ENCODE data around the gene ARHGEF2.

Gene ARHGEF2

DNA sequence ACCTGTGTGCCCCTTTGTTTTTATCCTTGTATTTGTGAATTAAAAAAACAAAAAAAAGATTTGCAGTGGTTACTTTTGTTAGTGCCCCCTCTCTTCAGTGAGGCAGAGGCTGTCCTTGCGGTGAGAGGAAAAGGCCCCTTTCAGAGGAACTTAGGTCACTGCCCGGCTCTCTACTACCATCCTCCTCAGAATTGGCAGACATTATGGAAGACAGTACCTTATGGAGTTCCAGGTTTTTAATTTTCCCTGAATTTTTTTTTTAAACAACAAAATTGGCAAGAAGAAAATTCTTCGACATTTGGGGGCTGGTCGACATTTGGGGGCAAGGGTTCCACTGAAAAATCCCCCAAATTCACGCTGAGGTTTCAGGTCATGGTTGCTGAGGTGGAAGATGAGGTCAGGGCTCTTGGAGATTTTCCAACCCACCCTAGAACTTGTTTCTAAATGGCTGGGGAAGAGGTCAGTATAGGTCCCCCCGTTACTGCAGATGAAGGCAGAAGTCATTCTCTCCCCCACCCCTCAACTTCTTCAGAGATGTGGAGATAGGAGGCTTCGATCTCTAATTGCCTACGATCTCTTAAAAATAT, 31.6 kb downstream of the ARHGEF2 start:
- no peak overlapping the region for H3K4me3 ChIP-seq (ENCODE audit: low read depth, low read length)
- no peak for DNase-seq (ENCODE audit: low read depth)
- TF ChIP-seq, protein P1, sequence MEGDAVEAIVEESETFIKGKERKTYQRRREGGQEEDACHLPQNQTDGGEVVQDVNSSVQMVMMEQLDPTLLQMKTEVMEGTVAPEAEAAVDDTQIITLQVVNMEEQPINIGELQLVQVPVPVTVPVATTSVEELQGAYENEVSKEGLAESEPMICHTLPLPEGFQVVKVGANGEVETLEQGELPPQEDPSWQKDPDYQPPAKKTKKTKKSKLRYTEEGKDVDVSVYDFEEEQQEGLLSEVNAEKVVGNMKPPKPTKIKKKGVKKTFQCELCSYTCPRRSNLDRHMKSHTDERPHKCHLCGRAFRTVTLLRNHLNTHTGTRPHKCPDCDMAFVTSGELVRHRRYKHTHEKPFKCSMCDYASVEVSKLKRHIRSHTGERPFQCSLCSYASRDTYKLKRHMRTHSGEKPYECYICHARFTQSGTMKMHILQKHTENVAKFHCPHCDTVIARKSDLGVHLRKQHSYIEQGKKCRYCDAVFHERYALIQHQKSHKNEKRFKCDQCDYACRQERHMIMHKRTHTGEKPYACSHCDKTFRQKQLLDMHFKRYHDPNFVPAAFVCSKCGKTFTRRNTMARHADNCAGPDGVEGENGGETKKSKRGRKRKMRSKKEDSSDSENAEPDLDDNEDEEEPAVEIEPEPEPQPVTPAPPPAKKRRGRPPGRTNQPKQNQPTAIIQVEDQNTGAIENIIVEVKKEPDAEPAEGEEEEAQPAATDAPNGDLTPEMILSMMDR (IDR thresholded peaks at IDR 0.05; ENCODE audit: control insufficient read depth, extremely low read depth, insufficient read depth), result no peak

DNA sequence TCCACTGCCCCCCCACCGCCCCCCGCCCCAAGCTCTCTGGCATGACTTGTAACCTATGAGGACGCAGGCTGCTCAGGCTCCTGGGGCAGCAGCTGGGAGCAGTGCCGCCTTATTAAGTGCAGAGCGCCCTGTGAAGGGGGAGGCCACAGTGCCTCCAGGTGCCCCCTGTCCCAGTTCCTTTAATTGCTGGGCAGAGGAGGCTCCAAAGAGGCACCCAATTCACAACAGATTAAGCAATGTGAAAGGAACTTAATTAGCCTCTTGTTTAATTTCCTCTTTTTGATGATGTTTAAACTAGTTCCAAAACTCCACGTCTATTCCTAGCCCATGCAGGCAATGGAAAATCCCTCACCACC, 33.9 kb downstream of the ARHGEF2 start:
- TF ChIP-seq, protein P1 (IDR thresholded peaks at IDR 0.05; ENCODE audit: control insufficient read depth, extremely low read depth, insufficient read depth), result no peak
- no peak for DNase-seq (ENCODE audit: low read depth)
- H3K4me3 ChIP-seq (ENCODE audit: low read depth, low read length), result no peak overlapping the region

DNA sequence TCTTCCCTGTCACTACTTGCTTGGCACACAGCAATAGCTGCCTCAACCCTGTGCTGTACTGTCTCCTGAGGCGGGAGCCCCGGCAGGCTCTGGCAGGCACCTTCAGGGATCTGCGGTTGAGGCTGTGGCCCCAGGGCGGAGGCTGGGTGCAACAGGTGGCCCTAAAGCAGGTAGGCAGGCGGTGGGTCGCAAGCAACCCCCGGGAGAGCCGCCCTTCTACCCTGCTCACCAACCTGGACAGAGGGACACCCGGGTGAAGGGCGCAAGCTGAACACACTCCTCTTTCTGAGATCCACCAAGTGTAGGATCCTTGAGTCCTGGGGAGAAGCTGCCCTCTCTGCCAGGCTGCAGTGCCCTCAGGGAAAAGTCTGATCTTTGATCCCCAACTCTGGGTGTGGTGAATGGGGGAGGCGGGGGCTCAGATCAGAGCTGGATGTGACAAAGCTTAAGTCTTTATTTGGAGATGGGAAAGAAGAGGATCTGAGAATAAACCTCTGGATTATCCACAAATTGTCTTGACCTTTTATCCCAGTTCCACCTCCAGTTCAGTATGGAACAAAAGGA, 35.7 kb downstream of the ARHGEF2 start:
- no peak for DNase-seq (ENCODE audit: low read depth)
- TF ChIP-seq, protein P1 (IDR thresholded peaks at IDR 0.05; ENCODE audit: control insufficient read depth, extremely low read depth, insufficient read depth), result no peak
- H3K4me3 ChIP-seq (ENCODE audit: low read depth, low read length), result no peak overlapping the region

DNA sequence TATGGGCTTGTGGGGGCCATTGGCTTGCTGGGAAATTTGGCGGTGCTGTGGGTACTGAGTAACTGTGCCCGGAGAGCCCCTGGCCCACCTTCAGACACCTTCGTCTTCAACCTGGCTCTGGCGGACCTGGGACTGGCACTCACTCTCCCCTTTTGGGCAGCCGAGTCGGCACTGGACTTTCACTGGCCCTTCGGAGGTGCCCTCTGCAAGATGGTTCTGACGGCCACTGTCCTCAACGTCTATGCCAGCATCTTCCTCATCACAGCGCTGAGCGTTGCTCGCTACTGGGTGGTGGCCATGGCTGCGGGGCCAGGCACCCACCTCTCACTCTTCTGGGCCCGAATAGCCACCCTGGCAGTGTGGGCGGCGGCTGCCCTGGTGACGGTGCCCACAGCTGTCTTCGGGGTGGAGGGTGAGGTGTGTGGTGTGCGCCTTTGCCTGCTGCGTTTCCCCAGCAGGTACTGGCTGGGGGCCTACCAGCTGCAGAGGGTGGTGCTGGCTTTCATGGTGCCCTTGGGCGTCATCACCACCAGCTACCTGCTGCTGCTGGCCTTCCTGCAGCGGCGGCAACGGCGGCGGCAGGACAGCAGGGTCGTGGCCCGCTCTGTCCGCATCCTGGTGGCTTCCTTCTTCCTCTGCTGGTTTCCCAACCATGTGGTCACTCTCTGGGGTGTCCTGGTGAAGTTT, 36.4 kb downstream of the ARHGEF2 start:
- DNase-seq (ENCODE audit: low read depth), result no peak
- TF ChIP-seq, protein P1 (IDR thresholded peaks at IDR 0.05; ENCODE audit: control insufficient read depth, extremely low read depth, insufficient read depth), result no peak
- H3K4me3 ChIP-seq (ENCODE audit: low read depth, low read length), result no peak overlapping the region

DNA sequence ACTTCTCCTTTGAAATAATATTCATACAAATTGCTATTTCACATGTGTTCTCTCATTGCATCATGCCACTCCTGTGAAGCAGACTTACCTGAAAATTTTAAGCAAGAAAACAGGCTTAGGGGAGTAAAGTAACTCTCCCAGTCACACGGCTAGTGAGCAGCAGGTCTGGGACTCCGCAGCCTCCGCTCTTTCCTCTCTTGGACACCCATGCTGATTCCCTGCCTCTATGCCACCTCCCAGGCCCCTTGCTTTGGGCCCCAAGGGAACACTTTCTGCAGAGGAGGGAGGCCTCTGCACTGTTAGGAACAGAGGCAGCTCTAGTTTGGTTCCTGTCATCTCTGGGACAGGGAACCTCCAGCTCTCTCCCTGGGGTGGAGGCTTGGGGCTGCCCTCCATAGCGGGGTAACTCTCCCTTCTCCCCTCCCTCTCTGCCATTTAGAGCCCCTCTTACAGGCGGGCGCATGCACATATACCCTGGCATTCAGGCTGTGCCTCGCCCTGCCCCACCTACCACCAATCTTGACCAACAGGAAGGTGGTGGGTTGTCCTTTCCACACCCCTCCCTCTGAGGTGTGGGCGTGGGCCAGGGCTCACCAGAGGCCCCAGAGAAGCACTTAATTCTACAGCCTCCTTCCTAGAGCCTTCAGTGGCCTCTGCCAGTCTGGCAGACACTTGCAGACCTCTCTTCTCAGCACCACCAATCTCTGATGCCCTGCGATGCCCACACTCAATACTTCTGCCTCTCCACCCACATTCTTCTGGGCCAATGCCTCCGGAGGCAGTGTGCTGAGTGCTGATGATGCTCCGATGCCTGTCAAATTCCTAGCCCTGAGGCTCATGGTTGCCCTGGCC, 37.1 kb downstream of the ARHGEF2 start, which contains the start of gene RXFP4:
TSS of gene RXFP4 (plus strand) at position 646 of the 852 bp plus-strand sequence. CDS start at position 718, 72 bp downstream.
- no peak within 1 kb of the TSS for H3K4me3 ChIP-seq (ENCODE audit: low read depth, low read length)

DNA sequence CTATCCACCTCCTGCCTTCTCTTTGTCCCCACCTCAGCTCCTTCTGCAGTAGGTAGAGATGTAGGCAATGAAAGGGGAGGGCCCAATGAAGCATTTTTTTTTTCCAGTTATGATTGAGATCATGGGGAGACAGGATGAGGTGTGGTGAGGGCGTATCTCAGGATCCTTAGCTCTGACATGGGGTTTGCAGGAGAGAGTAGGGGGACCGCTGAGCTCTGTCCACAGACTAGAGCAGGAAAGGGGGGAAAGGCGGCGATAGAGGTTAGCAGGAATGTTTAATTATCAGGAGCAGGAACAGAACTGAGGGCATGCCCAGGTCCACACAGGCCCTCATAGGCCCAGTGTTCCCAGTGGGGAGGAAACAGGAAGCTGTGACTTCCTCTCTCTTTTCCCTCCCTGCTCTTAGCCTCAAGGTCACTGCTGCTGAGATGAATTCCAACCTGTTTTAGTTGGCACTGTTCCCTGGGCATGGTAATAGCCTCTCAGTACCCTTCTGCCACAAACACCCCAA, 37.8 kb downstream of the ARHGEF2 start:
- TF ChIP-seq, protein P1 (IDR thresholded peaks at IDR 0.05; ENCODE audit: control insufficient read depth, extremely low read depth, insufficient read depth), result no peak
- DNase-seq (ENCODE audit: low read depth), result peak; percentile 21
- H3K4me3 ChIP-seq (ENCODE audit: low read depth, low read length), result no peak overlapping the region

More for the DNA sequence above, 37.1 kb downstream of the ARHGEF2 start, which contains the start of gene RXFP4:
- DNase-seq (ENCODE audit: low read depth), result no peak
- TF ChIP-seq, protein P1 (IDR thresholded peaks at IDR 0.05; ENCODE audit: control insufficient read depth, extremely low read depth, insufficient read depth), result no peak

Measured in LNCaP clone FGC (cell line).